ENCODE results near the gene CRYGN.

Gene CRYGN

DNA sequence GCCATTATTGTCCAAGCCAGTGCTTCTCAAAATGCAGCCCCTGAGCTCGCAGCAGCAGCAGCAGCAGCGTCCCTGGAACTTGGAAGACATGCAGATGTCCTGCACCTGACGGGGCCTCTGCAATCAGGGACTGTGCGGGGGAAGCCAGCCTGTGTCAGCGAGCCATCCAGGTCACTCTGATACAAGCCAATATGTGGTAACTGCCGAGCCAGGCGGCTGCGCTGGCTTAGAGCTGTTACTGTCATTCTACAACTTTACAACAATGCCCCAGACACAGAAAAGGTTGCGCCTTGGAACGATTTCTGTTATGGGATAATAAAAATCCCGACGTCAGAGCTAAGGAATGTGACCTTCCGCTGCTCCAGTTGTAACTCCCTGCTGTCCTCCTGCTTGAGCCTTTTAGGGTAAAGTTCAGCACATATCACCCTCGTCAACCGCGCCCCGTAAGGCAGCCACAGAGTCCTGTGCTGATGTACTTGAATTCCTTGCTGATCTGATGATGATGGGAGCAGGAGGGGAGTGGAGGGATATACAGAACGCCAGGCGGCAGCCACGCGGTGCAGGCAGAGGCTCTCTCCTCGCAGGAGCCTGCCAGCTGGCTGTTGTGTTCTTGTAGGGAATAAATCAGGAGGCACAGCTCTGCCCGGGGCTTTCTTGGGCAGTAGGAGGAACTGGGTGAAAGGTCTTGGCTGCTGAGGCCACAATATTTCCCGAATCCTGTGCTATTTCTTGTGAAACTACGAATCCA lies 20.0 kb upstream of the CRYGN start:
- no peak for DNase-seq (ENCODE audit: low spot score)

DNA sequence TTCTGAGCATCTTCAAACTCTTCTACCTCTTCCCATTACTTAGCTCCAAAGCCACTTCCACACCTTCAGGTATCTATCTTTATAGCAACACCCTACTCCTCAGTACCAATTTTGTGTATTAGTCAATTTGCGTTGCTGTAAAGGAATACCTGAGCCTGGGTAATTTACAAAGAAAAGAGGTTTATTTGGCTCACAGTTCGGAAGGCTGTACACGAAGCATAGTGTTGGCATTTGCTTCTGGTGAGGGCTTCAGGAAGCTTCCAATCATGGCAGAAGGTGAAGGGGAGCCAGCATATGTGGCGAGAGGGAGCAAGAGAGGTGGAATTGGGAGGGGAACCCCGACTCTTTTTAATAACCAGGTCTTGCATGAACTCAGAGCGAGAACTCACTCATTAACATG lies 17.6 kb upstream of the CRYGN start:
- no peak for DNase-seq (ENCODE audit: low spot score)

DNA sequence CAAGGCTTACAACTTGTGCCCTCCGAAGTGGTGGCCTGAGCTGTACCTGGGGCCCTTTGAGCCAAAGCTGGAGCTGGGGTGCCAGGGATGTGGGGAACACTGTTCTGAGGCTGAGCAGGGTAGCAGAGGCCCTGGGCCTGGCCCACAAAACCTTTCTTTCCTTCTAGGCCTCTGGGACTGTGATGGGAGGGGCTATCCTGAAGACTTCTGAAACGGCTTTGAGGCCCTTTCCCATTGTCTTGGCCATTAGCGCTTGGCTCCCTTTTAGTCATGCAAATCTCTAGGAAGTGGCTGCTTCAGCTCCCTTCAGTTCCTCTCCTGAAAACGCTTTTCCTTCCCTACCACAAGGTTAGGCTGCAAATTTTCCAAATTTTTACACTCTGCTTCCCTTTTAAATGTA lies 16.8 kb upstream of the CRYGN start:
- no peak for DNase-seq (ENCODE audit: low spot score)

DNA sequence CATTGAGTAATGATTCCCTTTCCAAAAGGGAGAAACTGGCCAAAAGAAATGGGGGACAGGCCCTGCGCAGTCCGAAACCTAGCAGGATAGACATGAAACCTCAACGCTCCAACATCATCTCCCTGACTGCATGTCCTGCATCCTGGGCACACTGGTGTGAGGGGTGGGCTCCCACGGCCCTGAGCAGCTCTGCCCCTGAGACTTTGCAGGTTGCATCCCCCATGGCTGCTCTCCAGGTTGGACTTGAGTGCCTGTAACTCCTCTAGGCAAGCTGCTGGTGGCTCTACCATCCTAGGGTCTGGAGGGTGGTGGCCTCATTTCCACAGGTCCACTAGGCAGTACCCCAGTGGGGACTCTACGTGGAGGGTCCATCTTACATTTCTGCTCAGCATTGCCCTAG lies 16.3 kb upstream of the CRYGN start:
- DNase-seq (ENCODE audit: low spot score): no peak

DNA sequence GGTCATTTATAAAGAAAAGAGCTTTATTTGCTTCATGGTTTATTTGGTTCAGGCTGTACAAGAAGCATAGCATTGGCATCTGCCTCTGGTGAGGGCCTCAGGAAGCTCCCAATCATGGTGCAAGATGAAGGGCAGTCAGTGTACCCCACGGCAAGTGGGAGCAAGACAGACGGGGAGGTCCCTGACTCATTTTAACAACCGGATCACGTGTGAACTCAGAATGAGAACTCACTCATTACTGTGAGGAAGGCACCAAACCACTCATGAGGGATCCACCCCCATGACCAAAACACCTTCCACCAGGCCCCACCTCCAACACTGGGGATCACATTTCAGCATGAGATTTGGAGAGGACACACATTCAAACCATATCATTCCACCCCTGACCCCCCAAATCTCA lies 15.7 kb upstream of the CRYGN start:
- no peak for DNase-seq (ENCODE audit: low spot score)

DNA sequence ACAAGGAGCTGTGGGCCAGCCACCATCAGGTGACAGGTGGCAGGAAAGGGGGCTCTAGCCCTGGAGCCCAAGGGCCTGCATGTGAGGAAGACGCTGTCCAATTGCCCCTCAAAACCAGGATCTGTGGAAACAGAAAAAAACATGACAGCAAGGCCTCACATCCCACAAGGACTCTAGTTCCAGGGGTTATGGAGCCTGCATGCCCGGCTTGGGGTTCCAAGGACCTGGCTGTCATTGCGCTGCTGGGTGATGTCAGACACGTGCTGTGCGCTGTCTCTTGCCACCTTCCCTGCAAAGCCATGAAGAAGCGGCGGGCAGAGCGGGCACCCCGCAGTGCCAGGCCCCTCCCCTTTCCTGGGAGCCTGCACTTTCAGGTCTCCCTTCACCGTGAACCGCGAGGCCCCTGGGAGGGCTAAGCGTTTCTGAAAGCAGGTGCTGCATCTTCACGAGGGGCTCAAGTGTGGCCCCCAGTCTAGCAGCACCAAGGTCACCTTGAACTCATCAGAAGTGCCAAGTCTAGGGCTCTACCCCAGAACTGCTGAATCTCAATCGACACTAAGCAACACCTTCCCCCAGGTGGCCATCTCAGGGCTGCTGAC lies 15.1 kb upstream of the CRYGN start:
- no peak for DNase-seq (ENCODE audit: low spot score)

DNA sequence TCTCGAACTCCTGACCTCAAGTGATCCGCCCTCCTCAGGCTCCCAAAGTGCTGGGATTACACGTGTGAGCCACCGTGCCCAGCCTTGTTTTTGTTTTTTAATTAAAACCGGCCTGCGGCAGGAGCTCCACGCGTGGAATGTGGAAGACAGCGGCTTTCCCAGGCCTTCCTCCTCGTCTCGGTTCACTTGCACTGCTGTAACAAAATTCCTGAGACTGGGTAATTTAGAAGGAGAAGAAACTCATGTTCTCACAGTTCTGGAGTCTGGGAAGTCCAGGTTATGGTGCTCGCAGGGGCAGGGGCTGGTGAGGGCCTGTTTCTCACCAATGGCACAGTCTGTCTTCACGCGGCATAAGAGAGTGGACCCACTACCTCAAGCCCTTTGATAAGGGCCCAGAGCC lies 14.4 kb upstream of the CRYGN start:
- no peak for DNase-seq (ENCODE audit: low spot score)

DNA sequence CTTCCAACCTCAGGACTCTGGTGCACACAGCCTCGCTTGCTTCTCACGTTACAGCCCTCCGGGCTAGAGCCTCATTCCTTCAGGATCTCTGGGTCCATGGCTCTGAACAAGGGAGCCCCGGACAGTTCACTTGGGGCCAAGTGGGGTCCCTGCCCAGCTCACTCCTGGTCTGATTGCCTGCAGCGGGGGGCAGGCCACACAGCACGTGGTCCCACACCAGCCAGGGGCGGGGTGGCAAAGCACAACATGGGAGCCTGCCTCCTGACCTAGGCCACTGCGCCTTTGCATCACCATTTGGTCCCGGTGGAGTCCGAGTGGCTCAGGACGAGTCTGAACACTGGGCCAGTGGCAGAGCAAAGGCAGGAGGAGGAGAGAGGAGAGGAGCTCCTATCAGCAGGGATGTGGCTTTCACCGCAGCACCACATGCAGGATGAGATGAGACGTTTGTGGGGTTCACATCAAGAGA lies 13.4 kb upstream of the CRYGN start:
- no peak for DNase-seq (ENCODE audit: low spot score)

DNA sequence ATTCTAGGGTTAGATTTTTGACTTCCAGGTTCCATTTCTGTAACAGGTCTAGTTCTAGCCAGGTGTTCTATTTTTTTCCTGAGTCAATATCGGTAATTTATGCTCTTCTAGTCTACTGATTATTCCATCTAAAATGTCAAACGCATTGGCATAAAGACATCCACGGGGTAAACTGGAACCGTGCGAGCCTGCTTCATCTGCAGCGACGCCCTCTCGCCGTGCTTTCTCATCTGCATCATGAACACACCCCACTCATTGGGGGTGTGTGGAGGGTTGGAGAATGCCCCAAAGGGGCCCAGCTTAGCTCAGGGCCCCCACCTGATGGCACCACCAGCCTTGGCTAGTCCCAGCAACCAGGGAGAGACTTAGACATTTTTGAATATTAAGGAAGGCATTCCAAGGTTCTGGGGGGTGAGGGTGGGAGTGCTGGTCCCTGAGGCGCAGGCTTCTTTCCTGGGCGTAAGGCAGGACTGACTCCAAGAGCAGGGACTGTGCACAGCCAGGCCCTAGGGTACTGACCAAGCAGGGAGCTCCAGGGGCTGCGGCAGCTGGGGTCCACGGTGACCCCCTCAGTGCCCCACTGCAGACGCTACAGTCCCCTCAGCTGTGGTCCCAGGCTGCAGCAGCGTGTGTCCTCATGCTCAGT lies 12.9 kb upstream of the CRYGN start:
- no peak for DNase-seq (ENCODE audit: low spot score)

DNA sequence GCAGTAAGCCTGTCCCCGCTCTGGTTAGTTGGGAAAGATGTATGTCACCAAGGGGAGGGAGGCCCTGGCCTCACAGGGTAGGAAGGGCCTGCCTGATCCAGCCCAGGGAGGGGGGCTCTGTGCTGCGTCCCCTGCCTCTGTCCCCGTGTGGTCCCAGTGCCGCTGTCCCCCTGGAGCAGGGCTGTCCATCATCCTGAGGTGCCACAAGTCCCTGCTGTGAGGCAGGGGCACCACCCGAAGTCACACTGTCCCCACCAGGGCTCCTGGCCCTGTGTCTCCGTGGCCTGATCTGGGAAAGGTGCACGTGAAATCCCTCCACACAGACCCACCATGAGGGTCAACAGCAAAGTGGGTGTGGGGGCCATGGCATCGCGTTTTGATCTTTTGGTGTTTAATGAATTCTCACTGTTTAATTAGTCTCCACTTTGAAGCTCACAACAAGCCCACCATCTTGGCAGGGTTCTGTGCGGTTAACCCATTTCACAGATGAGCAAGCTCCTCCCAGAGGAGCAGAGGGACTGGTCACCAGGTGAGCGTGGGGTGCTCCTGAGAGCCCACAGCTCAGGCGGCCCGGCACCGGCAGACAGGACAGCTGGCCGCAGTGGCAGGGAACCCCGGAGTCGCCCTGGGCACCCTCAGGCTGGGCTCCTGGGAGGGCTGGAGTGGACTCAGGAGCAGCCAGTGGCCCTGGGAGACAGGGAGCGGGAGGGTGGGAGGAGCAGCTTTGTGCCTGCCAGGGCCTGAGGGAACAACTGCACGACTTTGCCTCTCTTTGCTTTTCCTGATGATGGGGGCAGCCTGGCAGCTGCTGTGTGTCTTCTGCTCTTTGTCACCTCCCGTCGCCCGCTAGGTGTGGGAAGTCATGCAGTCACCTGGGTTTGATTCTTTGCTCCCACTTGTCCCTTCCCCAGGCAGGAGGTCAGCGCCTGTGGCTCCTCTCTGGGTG lies 12.0 kb upstream of the CRYGN start:
- no peak for DNase-seq (ENCODE audit: low spot score)

DNA sequence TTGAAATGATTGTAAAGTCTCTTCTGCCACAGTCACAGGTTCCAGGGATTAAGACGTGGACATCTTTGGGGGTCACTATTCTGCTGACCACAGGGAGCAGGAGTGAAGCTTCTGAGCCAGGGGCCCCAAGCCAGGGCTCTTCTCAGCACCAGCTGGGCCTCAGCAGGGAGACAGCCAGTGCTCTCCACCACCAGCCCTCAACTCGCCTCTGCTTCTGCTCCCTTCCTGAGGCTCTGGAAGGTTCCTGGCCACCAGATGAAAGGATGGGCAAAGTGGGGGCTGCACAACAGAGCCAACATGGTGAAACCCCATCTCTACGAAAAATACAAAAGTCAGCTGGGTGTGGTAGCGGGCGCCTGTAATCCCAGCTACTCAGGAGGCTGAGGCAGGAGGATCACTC lies 11.2 kb upstream of the CRYGN start:
- no peak for DNase-seq (ENCODE audit: low spot score)

DNA sequence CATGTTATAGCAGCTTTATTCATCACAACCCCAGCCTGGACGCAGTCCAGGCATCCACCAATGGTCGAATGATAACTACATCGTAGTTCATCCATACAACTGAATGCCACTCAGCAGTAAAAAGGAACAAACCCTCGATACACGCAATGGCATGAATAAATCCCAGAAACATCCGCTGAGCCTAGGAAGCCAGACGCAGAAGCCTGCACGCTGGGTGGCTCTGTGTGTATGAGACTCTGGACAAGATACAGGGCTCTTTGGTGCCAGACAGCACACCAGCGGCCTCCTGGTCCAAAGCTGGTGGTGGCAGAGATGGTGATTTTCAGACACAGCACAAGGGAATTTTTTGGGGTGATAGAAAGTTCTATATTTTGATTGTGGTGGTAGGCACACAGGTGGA lies 10.0 kb upstream of the CRYGN start:
- DNase-seq (ENCODE audit: low spot score): no peak

DNA sequence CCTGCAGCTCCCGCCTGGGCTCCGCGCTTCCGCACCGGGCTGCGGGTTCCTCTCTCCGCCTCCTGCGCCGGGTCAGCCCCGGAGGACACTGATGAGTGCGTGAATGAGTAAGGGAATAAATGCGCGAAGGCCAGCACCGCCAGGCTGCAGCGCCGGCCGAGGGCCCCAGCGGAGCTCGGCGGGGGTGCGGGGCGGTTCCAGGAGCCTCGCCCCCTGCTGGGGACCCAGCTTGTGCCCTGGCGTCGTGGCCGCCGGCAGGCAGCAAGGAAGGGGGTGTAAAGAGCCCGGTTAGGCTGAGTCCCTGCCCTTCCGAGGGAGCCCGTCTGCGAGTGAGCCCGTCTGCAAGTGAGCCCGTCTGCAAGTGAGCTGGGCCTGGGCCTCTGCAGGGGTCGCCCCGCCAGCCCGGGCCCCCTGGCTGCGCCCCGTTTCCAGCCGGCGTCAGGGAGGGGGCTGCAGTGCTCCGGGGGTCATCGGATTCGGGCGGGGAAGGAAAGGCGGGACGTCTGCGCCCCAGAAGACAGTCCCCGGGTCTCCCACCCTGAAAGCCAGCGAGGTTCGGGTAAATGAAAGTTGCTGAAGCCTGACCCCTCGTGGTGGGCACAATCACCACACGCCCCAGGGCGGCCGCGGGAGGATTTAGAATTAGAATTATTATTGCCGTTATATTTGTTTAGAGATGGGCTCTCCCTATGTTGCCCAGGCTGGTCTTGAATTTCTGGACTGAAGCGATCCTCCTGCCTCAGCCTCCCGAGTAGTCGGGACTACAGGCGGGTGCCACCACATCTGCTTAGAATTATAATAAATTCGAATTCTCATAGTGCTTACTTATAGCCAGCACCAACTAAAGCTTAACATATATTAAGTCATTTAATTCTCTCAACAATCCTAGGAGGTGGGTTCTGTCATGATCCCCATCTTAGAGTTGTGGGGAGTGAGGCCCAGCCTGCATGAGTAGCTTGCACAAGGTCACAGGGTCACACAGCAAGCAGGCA lies 8.6 kb upstream of the CRYGN start:
- DNase-seq (ENCODE audit: low spot score): peak; percentile 76

DNA sequence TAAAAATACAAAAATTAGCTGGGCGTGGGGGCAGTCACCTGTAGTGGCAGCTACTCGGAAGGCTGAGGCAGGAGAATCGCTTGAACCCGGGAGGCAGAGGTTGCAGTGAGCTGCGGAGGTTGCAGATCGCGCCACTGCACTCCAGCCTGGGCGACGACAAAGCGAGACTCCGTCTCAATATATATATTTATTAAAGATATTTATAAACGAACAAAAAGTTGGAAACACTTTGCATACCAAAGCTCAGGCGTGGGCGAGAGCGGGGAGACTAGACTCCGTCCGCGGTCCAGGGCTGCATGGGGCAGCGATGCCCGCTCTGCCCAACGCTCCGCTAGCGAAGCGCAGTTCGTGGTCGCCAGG lies 7.9 kb upstream of the CRYGN start:
- no peak for DNase-seq (ENCODE audit: low spot score)

DNA sequence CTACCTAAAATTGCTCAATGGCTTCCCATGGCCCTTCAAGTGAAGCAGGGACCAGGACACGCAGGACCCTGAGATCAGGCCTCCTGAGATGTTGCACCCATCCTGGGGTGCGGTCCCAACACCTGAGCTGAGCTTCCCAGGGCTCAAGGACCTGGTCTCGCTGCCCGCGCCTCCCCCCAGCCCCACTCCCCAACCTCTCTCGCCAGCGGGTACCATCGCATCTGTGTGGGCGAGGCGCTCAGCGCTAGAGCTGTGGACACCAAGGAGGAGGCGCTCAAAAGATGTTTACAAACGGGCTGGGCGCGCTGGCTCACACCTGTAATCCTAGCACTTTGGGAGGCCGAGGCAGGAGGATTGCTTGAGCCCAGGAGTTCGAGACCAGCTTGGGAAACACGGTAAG lies 7.4 kb upstream of the CRYGN start:
- no peak for DNase-seq (ENCODE audit: low spot score)

DNA sequence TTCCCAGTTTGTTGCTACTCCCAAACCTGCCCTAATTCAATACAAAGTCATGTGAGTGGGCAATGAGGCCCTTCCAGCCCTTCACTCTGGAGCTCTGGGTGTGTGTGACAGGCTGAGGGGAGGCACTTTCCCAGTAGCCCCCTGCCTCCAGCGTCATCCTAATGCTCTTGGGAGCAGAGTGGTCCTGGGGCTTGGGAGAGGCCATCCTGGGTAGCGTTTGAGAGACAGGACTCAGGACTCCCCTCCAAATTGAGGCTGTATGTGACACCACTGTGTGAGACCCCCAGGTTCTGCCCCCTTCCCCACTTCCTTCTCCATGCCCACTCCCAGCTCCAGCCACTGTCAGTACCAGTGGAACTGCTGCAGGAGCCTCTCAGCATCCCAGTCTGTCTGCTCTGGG lies 6.5 kb upstream of the CRYGN start:
- no peak for DNase-seq (ENCODE audit: low spot score)

DNA sequence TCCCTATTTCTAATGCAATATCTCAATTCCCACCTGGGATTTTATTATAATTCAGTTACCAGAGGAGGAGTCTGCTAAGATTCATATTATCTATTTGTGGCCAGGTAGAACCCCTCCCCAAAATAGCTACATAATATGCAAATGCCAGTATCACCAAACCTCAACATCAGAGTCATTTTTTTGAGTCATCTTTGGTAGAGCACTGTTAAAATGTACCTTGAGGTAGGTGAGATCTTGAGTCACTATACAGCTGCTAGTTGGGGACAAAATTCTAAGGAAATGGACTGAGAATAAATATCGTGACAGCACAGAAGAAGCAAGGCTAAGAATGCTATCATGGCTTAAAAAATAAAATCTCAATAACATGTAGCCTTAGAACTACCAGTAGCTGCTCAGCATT lies 4.7 kb upstream of the CRYGN start:
- DNase-seq (ENCODE audit: low spot score): no peak

DNA sequence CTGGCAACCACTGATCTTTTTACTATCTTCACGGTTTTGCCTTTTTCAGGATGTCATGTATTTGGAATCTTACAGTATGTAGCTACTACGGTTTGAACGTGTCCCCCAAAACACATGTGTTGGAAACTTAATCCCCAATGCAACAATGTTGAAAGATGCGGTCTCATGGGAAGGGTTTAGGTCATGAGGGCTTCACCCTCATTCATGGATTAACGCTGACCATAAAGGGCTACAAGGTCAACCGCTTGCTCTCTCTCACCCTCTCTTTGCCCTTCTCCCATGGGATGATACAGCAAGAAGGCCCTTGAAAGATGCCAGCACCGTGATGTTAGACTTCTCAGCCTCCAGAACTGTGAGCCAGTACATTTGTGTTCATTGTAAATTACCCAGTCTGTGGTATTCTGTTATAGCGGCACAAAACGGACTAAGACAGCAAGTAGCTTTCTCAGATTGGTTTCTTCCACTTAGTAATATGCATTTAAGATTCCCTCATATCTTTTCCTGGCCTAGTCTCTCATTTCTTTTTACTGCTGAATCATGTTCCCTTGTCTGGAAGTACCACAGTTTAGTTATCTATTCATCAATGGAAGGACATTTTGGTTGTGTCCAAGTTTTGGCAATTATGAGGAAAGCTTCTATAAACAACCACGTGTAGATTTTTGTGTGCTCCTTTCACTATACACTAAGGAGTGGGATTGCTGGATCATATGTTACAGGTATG lies 3.0 kb upstream of the CRYGN start:
- DNase-seq (ENCODE audit: low spot score): no peak

DNA sequence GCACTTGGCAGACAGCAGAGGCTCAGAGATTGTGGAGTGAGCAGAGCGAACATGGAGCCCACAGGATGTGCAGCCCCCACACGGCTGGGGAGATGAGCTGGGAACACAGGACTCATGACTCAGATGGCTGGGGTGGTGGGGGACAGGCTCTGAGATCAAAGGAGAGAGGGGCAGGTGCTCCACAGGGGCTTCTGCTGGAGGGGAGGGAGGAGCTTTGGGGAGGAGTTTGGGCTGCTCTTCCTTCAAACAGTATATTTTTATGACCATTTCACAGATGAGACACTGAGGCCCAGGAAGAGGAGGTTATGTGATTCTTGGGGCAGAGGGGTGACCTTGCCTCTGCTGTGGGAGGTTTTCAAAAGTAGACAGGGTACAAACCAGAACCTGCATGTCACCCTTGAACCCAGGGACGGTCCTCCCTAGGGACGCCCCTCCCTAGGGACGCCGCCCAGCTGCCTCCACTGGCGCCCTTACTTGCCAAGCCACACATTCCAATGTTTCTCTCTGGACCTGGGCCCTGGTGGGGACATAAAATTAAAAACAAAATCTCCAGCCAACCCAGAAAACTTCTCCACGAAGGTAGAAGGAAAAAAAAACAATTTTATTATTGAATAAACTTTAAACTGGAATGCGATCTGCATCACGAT lies 981 bp upstream of the CRYGN start:
- no peak for DNase-seq (ENCODE audit: low spot score)

Measured in CD4-positive, alpha-beta T cell treated with Interleukin-6 at 100 ng/mL for 8 hours (primary cell).